Epithelial cell of proximal tubule (primary cell): Measurements from ENCODE around the gene MCM9. TPM values are rescaled to one million over a fixed set of nuclear protein-coding genes. Genes with fewer than 3 reads are reported as not detected.
"Not testable (repeated sequence)": the region's sequence is repeated elsewhere in the genome, so short reads cannot be mapped to it uniquely, and the experiment has no call there.

Experiments
- DNase-seq: peaks from one replicate; pipeline ENCODE4 v3.0.0-alpha.2; 2011; ENCODE audit warnings: low read depth
- H3K4me3 ChIP-seq: 2 replicates; pipeline ENCODE4 v1.5.1; 2011; ENCODE audit warnings: low read depth, mild to moderate bottlenecking, low read length
- total RNA-seq: library from RNA; depleted of rRNA; stranded (reverse); fragments of >200 nt; gene quantifications from 2 replicates; pipeline ENCODE4 v1.2.3, GENCODE V29; 2015
- TF ChIP-seq, protein P1 (sequence below): conservative IDR thresholded peaks from 2 replicates; pipeline ENCODE4 v1.5.1; 2012; ENCODE audit warnings: low read depth, mild to moderate bottlenecking, low read length

The MCM9 gene
- total RNA-seq, 1 donor from 2014 or later: 9.6 TPM

DNA sequence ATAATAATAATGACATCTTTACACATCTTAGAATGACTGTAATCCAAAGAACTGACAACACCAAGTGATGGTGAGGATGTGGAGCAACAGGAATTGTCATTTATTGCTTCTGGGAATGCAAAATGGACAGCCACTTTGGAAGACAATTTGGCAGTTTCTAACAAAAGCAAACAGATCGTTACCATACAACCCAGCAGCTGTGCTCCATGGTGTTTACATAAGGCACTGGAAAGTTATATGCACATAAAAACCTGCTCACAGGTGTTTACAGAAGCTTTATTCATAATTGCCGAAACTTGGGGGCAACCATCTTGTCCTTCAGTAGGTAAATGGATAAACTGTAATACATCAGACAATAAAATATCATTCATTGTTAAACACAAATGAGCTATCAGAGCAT, 59.3 kb downstream of the MCM9 start:
- H3K4me3 ChIP-seq: no peak overlapping the region
- TF ChIP-seq, protein P1, sequence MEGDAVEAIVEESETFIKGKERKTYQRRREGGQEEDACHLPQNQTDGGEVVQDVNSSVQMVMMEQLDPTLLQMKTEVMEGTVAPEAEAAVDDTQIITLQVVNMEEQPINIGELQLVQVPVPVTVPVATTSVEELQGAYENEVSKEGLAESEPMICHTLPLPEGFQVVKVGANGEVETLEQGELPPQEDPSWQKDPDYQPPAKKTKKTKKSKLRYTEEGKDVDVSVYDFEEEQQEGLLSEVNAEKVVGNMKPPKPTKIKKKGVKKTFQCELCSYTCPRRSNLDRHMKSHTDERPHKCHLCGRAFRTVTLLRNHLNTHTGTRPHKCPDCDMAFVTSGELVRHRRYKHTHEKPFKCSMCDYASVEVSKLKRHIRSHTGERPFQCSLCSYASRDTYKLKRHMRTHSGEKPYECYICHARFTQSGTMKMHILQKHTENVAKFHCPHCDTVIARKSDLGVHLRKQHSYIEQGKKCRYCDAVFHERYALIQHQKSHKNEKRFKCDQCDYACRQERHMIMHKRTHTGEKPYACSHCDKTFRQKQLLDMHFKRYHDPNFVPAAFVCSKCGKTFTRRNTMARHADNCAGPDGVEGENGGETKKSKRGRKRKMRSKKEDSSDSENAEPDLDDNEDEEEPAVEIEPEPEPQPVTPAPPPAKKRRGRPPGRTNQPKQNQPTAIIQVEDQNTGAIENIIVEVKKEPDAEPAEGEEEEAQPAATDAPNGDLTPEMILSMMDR: no peak
- no peak for DNase-seq

- TF ChIP-seq, protein P1: no peak
- no peak overlapping the region for H3K4me3 ChIP-seq
Observed at GRCh38 chr6:118873239-118873638, 61.7 kb downstream of the MCM9 start.

GRCh38 chr6:118872726-118873125, 62.2 kb downstream of the MCM9 start:
- TF ChIP-seq, protein P1: no peak
- no peak overlapping the region for H3K4me3 ChIP-seq
- DNase-seq: no peak

More at GRCh38 chr6:118873239-118873638, 61.7 kb downstream of the MCM9 start:
- DNase-seq: no peak

DNA sequence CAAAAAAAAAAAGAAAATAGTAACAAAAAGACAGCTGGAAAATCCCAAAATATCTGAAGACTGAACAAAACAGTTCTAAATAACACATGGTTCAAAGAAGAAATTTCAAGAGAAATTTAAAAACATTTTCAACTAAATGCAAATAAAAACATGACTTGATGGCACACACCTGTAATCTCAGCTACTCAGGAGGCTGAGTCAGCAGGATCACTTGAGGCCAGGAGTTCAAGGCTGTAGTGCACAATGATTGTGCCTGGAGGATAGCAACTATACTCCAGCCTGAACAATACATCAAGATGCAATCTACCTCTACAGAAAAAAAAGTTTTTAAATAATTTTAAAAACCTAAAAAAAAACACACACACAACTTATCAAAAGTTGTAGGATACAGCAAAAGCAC, 62.6 kb downstream of the MCM9 start:
- no peak overlapping the region for H3K4me3 ChIP-seq
- TF ChIP-seq, protein P1: no peak
- DNase-seq: no peak

DNA sequence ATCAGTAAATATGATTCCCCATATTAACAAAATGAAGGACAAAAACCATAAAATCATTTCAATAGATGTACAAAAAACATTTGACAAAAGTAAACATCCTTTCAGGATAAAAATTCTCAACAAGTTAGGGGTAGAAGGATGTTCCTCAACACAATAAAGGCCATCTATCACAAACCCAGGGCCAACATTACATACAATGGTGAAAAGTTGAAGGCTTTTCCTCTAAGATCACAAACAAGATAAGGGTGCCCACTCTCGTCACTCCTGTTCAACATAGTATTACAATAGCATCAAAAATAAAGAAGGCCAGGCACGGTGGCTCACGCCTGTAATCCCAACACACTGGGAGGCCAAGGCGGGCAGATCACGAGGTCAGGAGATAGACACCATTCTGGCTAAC, 63.6 kb downstream of the MCM9 start:
- TF ChIP-seq, protein P1: no peak
- DNase-seq: no peak
- H3K4me3 ChIP-seq: no peak overlapping the region

DNA sequence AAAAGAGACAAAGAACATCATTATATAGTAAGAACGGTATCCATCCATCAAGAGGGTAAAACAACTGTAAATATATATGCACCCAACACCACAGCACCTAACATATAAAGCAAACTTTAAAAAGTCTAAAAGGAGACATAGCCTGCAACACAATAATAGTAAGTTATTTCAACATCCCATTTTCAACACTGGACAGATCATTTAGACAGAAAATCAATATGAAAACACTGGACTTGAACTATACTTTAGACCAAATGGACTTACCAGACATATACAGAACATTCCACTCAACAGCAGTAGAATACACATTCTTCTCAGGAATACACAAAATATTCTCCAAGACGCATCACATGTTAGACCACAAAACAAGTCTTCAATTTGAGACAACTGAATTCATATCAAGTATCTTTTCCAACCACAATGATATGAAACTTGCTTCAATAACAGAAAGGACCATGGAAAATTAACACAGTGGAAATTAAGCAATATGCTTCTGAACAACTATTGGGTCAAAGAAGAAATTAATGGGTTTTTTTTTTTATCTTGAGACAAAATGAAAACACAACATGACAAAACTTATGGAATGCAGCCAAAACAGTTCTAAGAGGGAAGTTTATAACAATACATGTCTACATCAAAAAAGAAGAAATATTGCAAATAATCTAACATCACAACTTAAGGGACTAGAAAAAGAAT, 64.9 kb downstream of the MCM9 start:
- H3K4me3 ChIP-seq: no peak overlapping the region
- no peak for DNase-seq
- TF ChIP-seq, protein P1: no peak

GRCh38 chr6:118869350-118869749, 65.6 kb downstream of the MCM9 start:
- H3K4me3 ChIP-seq: no peak overlapping the region
- DNase-seq: no peak
- TF ChIP-seq, protein P1: no peak

DNA sequence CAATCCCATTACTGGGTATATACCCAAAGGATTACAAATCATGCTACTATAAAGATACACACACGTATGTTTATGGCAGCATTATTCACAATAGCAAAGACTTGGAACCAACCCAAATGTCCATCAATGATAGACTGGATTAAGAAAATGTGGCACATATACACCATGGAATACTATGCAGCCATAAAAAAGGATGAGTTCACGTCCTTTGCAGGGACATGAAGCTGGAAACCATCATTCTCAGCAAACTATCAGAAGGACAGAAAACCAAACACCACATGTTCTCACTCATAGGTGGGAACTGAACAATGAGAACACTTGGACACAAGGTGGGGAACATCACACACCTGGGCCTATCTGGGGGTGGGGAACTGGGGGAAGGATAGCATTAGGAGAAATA, 66.1 kb downstream of the MCM9 start:
- not testable (repeated sequence) for DNase-seq, H3K4me3 ChIP-seq
